PFSK-1 (cell line): ENCODE measurements around the gene GP5.

Experiments used
- POLR2AphosphoS5 ChIP-seq: IDR thresholded peaks from 2 replicates; pipeline ENCODE4 v1.6.1; 2012; ENCODE audit warnings: low read depth, mild to moderate bottlenecking, control low read depth, low read length, moderate library complexity
- SIN3A ChIP-seq: IDR thresholded peaks from 2 replicates; pipeline ENCODE4 v1.6.1; 2012; ENCODE audit warnings: mild to moderate bottlenecking, low read length, moderate library complexity, borderline replicate concordance; ENCODE audit not compliant: insufficient read depth

GRCh38 chr3:194364652-194365434 lies 34.2 kb downstream of the GP5 start:
- TF ChIP-seq POLR2AphosphoS5 (no peak), SIN3A (no peak)
